Endothelial cell (in vitro differentiated cells): ENCODE results near the gene PXDN. TPM values are rescaled to one million over a fixed set of nuclear protein-coding genes. Genes with fewer than 3 reads are reported as not detected.

Experiments used
- DNase-seq: peaks from one replicate; pipeline ENCODE4 v3.0.0; 2021; ENCODE audit warnings: low spot score
- H3K27ac Mint-ChIP-seq: one replicate; pipeline ENCODE4 v1.8.0; 2021; ENCODE audit warnings: mixed read lengths, inconsistent platforms; ENCODE audit not compliant: unreplicated experiment
- H3K27me3 Mint-ChIP-seq: one replicate; pipeline ENCODE4 v1.8.0; 2021; ENCODE audit warnings: mild to moderate bottlenecking, moderate library complexity, mixed read lengths, inconsistent platforms; ENCODE audit not compliant: unreplicated experiment
- H3K36me3 Mint-ChIP-seq: one replicate; pipeline ENCODE4 v1.8.0; 2021; ENCODE audit warnings: mild to moderate bottlenecking, low read depth, mixed read lengths, inconsistent platforms; ENCODE audit not compliant: unreplicated experiment
- H3K4me1 Mint-ChIP-seq: one replicate; pipeline ENCODE4 v1.8.0; 2021; ENCODE audit warnings: mild to moderate bottlenecking, mixed read lengths, inconsistent platforms; ENCODE audit not compliant: unreplicated experiment
- H3K4me3 Mint-ChIP-seq: one replicate; pipeline ENCODE4 v1.8.0; 2021; ENCODE audit warnings: mild to moderate bottlenecking, mixed read lengths, inconsistent platforms; ENCODE audit not compliant: unreplicated experiment
- H3K9me3 Mint-ChIP-seq: one replicate; pipeline ENCODE4 v1.8.0; 2021; ENCODE audit warnings: mixed read lengths, inconsistent platforms; ENCODE audit not compliant: unreplicated experiment
- CTCF ChIP-seq: fragments of 200-600 bp; sonication (generic); IDR thresholded peaks from one replicate; pipeline ENCODE4 v1.5.0; 2021; ENCODE audit warnings: antibody characterized with exemption; ENCODE audit not compliant: unreplicated experiment
- total RNA-seq: library from RNA; stranded (reverse); fragmentation: NEBNext Ultra II Directional; extraction: Animal tissue kit (Norgen Biotek cat#: 25700); gene quantifications from one replicate; pipeline ENCODE4 v1.2.1, GENCODE V29; 2021; ENCODE audit not compliant: unreplicated experiment

The PXDN gene
- total RNA-seq, 1 donor from 2014 or later, result 521 TPM

GRCh38 chr2:1633092-1633671, 111.1 kb downstream of the PXDN start:
- Mint-ChIP-seq H3K4me3 (peak overlapping the region; percentile 77), H3K4me1 (peaks cover 3% of the 10 kb centered on the region), H3K27ac (peak overlapping the region; percentile 31), H3K9me3 (no peaks in the 10 kb centered on the region), H3K27me3 (peaks cover 8% of the 10 kb centered on the region), H3K36me3 (peaks cover 60% of the 10 kb centered on the region)
- DNase-seq, result no peak
- no peak for TF ChIP-seq CTCF

- H3K9me3 Mint-ChIP-seq, result no peaks in the 10 kb centered on the region
- no peak for TF ChIP-seq CTCF
- peaks cover 6% of the 10 kb centered on the region for H3K27me3 Mint-ChIP-seq
- peaks cover 3% of the 10 kb centered on the region for H3K4me1 Mint-ChIP-seq
- H3K36me3 Mint-ChIP-seq, result peaks cover 57% of the 10 kb centered on the region
- no peak for DNase-seq
- peak overlapping the region; percentile 77 for H3K4me3 Mint-ChIP-seq
- no peak overlapping the region for H3K27ac Mint-ChIP-seq
These were observed 111.8 kb downstream of the PXDN start for GRCh38 chr2:1632510-1632909.

GRCh38 chr2:1632002-1632348, 112.3 kb downstream of the PXDN start:
- peak overlapping the region; percentile 44 for H3K27ac Mint-ChIP-seq

GRCh38 chr2:1631292-1632001, 112.9 kb downstream of the PXDN start:
- H3K36me3 Mint-ChIP-seq, result peaks cover 51% of the 10 kb centered on the region
- H3K27ac Mint-ChIP-seq, result no peak overlapping the region
- H3K4me1 Mint-ChIP-seq, result peaks cover under 1% of the 10 kb centered on the region

More at GRCh38 chr2:1632002-1632348, 112.3 kb downstream of the PXDN start:
- Mint-ChIP-seq H3K27me3 (peaks cover 6% of the 10 kb centered on the region), H3K9me3 (no peaks in the 10 kb centered on the region), H3K4me1 (no peaks in the 10 kb centered on the region), H3K36me3 (peaks cover 52% of the 10 kb centered on the region), H3K4me3 (no peak overlapping the region)
- no peak for TF ChIP-seq CTCF
- DNase-seq, result no peak

More at GRCh38 chr2:1631292-1632001, 112.9 kb downstream of the PXDN start:
- Mint-ChIP-seq H3K9me3 (no peaks in the 10 kb centered on the region), H3K4me3 (no peak overlapping the region), H3K27me3 (peaks cover 6% of the 10 kb centered on the region)
- DNase-seq, result no peak
- no peak for TF ChIP-seq CTCF
